HEK293 (cell line): ENCODE data around the gene SESTD1.

ENCODE experiments used
- CTCF ChIA-PET: fragments of 350-600 bp; formaldehyde crosslinking; extraction: SDS; loops from one replicate; lab custom pipeline; 2021; ENCODE audit warnings: antibody characterized with exemption; lab: Yijun Ruan, JAX
- POLR2A ChIA-PET: fragments of 300-600 bp; formaldehyde crosslinking; extraction: SDS; loops from one replicate; lab custom pipeline; 2020; ENCODE audit warnings: antibody characterized with exemption, inconsistent platforms; lab: Yijun Ruan, JAX
- H3K27ac ChIP-seq: fragments of 200-500 bp; sonication (Bioruptor generic); 2 replicates; pipeline ENCODE4 v1.5.1; 2014; ENCODE audit warnings: low read depth, low read length, control low read depth, inconsistent platforms; ENCODE audit errors: extremely low read depth
- H3K36me3 ChIP-seq, 2 experiments: fragments of 200-500 bp in 1 of 2; sonication (Bioruptor generic) in 1 of 2; 1 replicate in 1 of 2; 2 replicates in 1 of 2; pipeline ENCODE4 v1.5.1; 2014 to 2017; ENCODE audit warnings: inconsistent platforms in 2 of 2, low read length in 2 of 2; ENCODE audit not compliant: control insufficient read depth in 2 of 2, insufficient read depth in 1 of 2
- H3K4me1 ChIP-seq: fragments of 200-500 bp; sonication (Bioruptor generic); 2 replicates; pipeline ENCODE4 v1.5.1; 2014; ENCODE audit warnings: mild to moderate bottlenecking, low read length, inconsistent platforms; ENCODE audit not compliant: control insufficient read depth, insufficient read depth
- H3K4me3 ChIP-seq: 2 replicates; pipeline ENCODE4 v1.5.1; 2011; ENCODE audit warnings: low read depth, mild to moderate bottlenecking, control low read depth, low read length, moderate library complexity
- H3K9me3 ChIP-seq: fragments of 200-500 bp; sonication (Bioruptor generic); 2 replicates; pipeline ENCODE4 v1.5.1; 2014; ENCODE audit warnings: low read depth, low read length, inconsistent platforms; ENCODE audit not compliant: control insufficient read depth, insufficient read depth
- GFI1B ChIP-seq: fragments of 450-650 bp; formaldehyde crosslinking; IDR thresholded peaks from 2 replicates; pipeline ENCODE4 v1.5.1; 2016; ENCODE audit warnings: missing biosample characterization, missing genetic modification characterization
- GLIS1 ChIP-seq: fragments of 450-650 bp; formaldehyde crosslinking; IDR thresholded peaks from 2 replicates; pipeline ENCODE4 v1.5.1; 2016; ENCODE audit warnings: missing biosample characterization, missing genetic modification characterization
- GLIS2 ChIP-seq: fragments of 450-650 bp; formaldehyde crosslinking; IDR thresholded peaks from 2 replicates; pipeline ENCODE4 v1.5.1; 2016; ENCODE audit warnings: missing biosample characterization, missing genetic modification characterization
- ZBTB8A ChIP-seq: fragments of 450-650 bp; formaldehyde crosslinking; IDR thresholded peaks from 2 replicates; pipeline ENCODE4 v1.5.1; 2016; ENCODE audit warnings: missing biosample characterization, missing genetic modification characterization
- ZNF133 ChIP-seq: fragments of 450-650 bp; formaldehyde crosslinking; IDR thresholded peaks from 2 replicates; pipeline ENCODE4 v1.5.1; 2016; ENCODE audit warnings: missing biosample characterization, missing genetic modification characterization
- ZNF174 ChIP-seq: fragments of 450-650 bp; formaldehyde crosslinking; IDR thresholded peaks from 2 replicates; pipeline ENCODE4 v1.5.0; 2017; ENCODE audit warnings: missing biosample characterization, mild to moderate bottlenecking, missing genetic modification characterization
- ZNF184 ChIP-seq: fragments of 450-650 bp; IDR thresholded peaks from 2 replicates; pipeline ENCODE4 v1.5.1; 2018; ENCODE audit warnings: missing biosample characterization, mild to moderate bottlenecking, missing genetic modification characterization
- ZNF221 ChIP-seq: fragments of 450-650 bp; formaldehyde crosslinking; IDR thresholded peaks from 2 replicates; pipeline ENCODE4 v1.5.1; 2017; ENCODE audit warnings: missing biosample characterization, missing genetic modification characterization, borderline replicate concordance
- ZNF239 ChIP-seq: fragments of 450-650 bp; formaldehyde crosslinking; IDR thresholded peaks from 2 replicates; pipeline ENCODE4 v1.5.1; 2016; ENCODE audit warnings: missing biosample characterization, missing genetic modification characterization
- ZNF350 ChIP-seq: fragments of 450-650 bp; formaldehyde crosslinking; IDR thresholded peaks from 2 replicates; pipeline ENCODE4 v1.5.0; 2017; ENCODE audit warnings: missing biosample characterization, mild to moderate bottlenecking, missing genetic modification characterization
- ZNF354C ChIP-seq: fragments of 450-650 bp; formaldehyde crosslinking; IDR thresholded peaks from 2 replicates; pipeline ENCODE4 v1.5.1; 2016; ENCODE audit warnings: missing biosample characterization, missing genetic modification characterization, low read depth, borderline replicate concordance
- ZNF37A ChIP-seq: fragments of 450-650 bp; IDR thresholded peaks from 2 replicates; pipeline ENCODE4 v1.5.1; 2018; ENCODE audit warnings: missing biosample characterization, missing genetic modification characterization
- ZNF423 ChIP-seq: fragments of 450-650 bp; formaldehyde crosslinking; IDR thresholded peaks from 2 replicates; pipeline ENCODE4 v1.5.1; 2016; ENCODE audit warnings: missing biosample characterization, missing genetic modification characterization
- ZNF501 ChIP-seq: fragments of 450-650 bp; formaldehyde crosslinking; IDR thresholded peaks from 2 replicates; pipeline ENCODE4 v1.5.1; 2016; ENCODE audit warnings: missing biosample characterization, missing genetic modification characterization
- ZNF518A ChIP-seq: fragments of 450-650 bp; formaldehyde crosslinking; conservative IDR thresholded peaks from 2 replicates; pipeline ENCODE4 v1.5.1; 2016; ENCODE audit warnings: low read depth, missing biosample characterization, missing genetic modification characterization
- ZNF548 ChIP-seq: fragments of 450-650 bp; formaldehyde crosslinking; IDR thresholded peaks from 2 replicates; pipeline ENCODE4 v1.5.1; 2016; ENCODE audit warnings: missing biosample characterization, missing genetic modification characterization
- ZNF560 ChIP-seq: fragments of 450-650 bp; formaldehyde crosslinking; IDR thresholded peaks from 2 replicates; pipeline ENCODE4 v1.5.1; 2017; ENCODE audit warnings: missing biosample characterization, missing genetic modification characterization, borderline replicate concordance
- ZNF610 ChIP-seq: fragments of 450-650 bp; formaldehyde crosslinking; IDR thresholded peaks from 2 replicates; pipeline ENCODE4 v1.5.1; 2016; ENCODE audit warnings: missing biosample characterization, missing genetic modification characterization, borderline replicate concordance
- ZNF621 ChIP-seq: fragments of 450-650 bp; formaldehyde crosslinking; IDR thresholded peaks from 2 replicates; pipeline ENCODE4 v1.5.1; 2017; ENCODE audit warnings: missing biosample characterization, missing genetic modification characterization
- ZNF664 ChIP-seq: fragments of 450-650 bp; formaldehyde crosslinking; IDR thresholded peaks from 2 replicates; pipeline ENCODE4 v1.5.1; 2016; ENCODE audit warnings: missing biosample characterization, missing genetic modification characterization
- ZNF76 ChIP-seq: fragments of 450-650 bp; formaldehyde crosslinking; IDR thresholded peaks from 2 replicates; pipeline ENCODE4; 2016; ENCODE audit warnings: low read depth, missing biosample characterization, missing genetic modification characterization, borderline replicate concordance
- ZSCAN5A ChIP-seq: fragments of 450-650 bp; formaldehyde crosslinking; IDR thresholded peaks from 2 replicates; pipeline ENCODE4 v1.5.1; 2016; ENCODE audit warnings: missing biosample characterization, missing genetic modification characterization
- TF ChIP-seq, protein P1 (sequence below): fragments of 450-650 bp; formaldehyde crosslinking; IDR thresholded peaks from 2 replicates; pipeline ENCODE4 v1.5.1; 2016; ENCODE audit warnings: missing biosample characterization, missing genetic modification characterization, borderline replicate concordance

SESTD1 gene

GRCh38 chr2:179081954-179082353 lies 182.7 kb downstream of the SESTD1 start:
- no peak for TF ChIP-seq ZNF423 (tag by site-specific recombination)
- TF ChIP-seq, protein P1, sequence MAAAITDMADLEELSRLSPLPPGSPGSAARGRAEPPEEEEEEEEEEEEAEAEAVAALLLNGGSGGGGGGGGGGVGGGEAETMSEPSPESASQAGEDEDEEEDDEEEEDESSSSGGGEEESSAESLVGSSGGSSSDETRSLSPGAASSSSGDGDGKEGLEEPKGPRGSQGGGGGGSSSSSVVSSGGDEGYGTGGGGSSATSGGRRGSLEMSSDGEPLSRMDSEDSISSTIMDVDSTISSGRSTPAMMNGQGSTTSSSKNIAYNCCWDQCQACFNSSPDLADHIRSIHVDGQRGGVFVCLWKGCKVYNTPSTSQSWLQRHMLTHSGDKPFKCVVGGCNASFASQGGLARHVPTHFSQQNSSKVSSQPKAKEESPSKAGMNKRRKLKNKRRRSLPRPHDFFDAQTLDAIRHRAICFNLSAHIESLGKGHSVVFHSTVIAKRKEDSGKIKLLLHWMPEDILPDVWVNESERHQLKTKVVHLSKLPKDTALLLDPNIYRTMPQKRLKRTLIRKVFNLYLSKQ (tag by site-specific recombination): no peak
- TF ChIP-seq ZNF174 (tag by site-specific recombination): no peak
- TF ChIP-seq ZNF76: no peak
- no peak for TF ChIP-seq ZNF350 (tag by site-specific recombination)
- no peak for TF ChIP-seq ZNF548 (tag by site-specific recombination)
- TF ChIP-seq ZBTB8A (tag by site-specific recombination): no peak
- no peak for TF ChIP-seq ZNF354C (tag by site-specific recombination)
- no peak for TF ChIP-seq GFI1B (tag by site-specific recombination)
- TF ChIP-seq ZSCAN5A (tag by site-specific recombination): no peak
- TF ChIP-seq ZNF560: no peak
- TF ChIP-seq GLIS2: no peak
- no peak for TF ChIP-seq ZNF133 (tag by site-specific recombination)
- TF ChIP-seq GLIS1 (tag by site-specific recombination): no peak
- no peak for TF ChIP-seq ZNF239 (tag by site-specific recombination)
- TF ChIP-seq ZNF621: no peak
- TF ChIP-seq ZNF184 (tag by site-specific recombination): no peak
- TF ChIP-seq ZNF221 (tag by site-specific recombination): no peak
- Histone ChIP-seq H3K4me1 (no peaks in the 10 kb centered on the region), H3K4me3 (no peak overlapping the region), H3K9me3 (no peaks in the 10 kb centered on the region), H3K36me3 (no peaks in the 10 kb centered on the region), H3K27ac (no peak overlapping the region)
- ChIA-PET POLR2A (no interaction called here), CTCF (no interaction called here)

DNA sequence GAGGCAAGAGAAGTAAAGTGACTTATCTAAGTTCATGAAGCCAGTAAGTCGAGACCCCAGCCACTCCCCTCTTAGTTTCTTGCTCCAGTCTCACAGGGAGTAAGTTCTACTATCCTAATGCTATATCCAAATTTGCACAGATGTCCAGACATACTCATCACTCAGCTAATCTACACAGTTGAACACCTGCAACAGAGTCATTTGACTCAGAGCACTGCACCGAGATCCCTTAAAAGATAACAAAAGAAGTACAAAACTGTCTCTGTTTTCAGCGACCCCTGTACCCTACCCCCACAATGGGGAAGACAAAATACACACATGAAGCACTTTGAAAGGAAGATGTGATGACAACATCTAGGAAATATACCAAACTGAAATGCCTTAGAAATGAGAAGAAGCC lies 192.1 kb downstream of the SESTD1 start:
- ChIA-PET CTCF (no interaction called here), POLR2A (no interaction called here)
- no peaks in the 10 kb centered on the region for H3K9me3 ChIP-seq
- no peaks in the 10 kb centered on the region for H3K36me3 ChIP-seq
- H3K27ac ChIP-seq: no peak overlapping the region
- H3K4me1 ChIP-seq: no peaks in the 10 kb centered on the region
- no peak overlapping the region for H3K4me3 ChIP-seq
- TF ChIP-seq ZNF664 (tag by site-specific recombination) (no peak), ZNF350 (tag by site-specific recombination) (no peak), ZNF518A (no peak), ZNF37A (no peak), ZNF501 (tag by site-specific recombination) (no peak), ZNF610 (tag by site-specific recombination) (no peak)
